Mammary epithelial cell (primary cell): ENCODE results near the gene SMARCB1.

ENCODE experiments used
- CTCF ChIP-seq, 2 donors: IDR thresholded peaks in 1 of 2; conservative IDR thresholded peaks in 1 of 2; 2 replicates each; pipeline ENCODE4 v1.5.1; 2011 to 2012; ENCODE audit warnings: inconsistent platforms in 2 of 2, low read length in 2 of 2, mild to moderate bottlenecking in 2 of 2, control low read depth in 1 of 2, low read depth in 1 of 2; ENCODE audit not compliant: insufficient read depth in 1 of 2; ENCODE audit errors: extremely low read depth in 1 of 2
- EZH2 ChIP-seq: IDR thresholded peaks from 2 replicates; pipeline ENCODE4 v1.6.1; 2012; ENCODE audit warnings: low read length, inconsistent platforms, borderline replicate concordance

GRCh38 chr22:23781065-23781464, 5.7 kb upstream of the SMARCB1 start:
- TF ChIP-seq CTCF (conservative IDR thresholded peaks at IDR 0.05 in 1 of 2, IDR thresholded peaks at IDR 0.05 in 1 of 2; ENCODE audit: extremely low read depth in 1 of 2, insufficient read depth in 1 of 2, low read depth in 1 of 2, low read length in 2 of 2) = no peak
- TF ChIP-seq EZH2 = no peak
